B cell (primary cell): Measurements from ENCODE around the gene AKAP6. TPM values are rescaled to one million over a fixed set of nuclear protein-coding genes. Genes with fewer than 3 reads are reported as not detected.

Experiments
- ATAC-seq: fragments of 200-7000 bp; cut with Tn5 transposase; one replicate; pipeline ENCODE4 v1.10.0; 2021; ENCODE audit warnings: low read depth, mild to moderate bottlenecking, moderate number of reproducible peaks, moderate library complexity
- CTCF ChIA-PET: fragments of 350-600 bp; sonication (Branson Sonifier 250); formaldehyde crosslinking; loops from one replicate; lab custom pipeline; 2021; ENCODE audit warnings: antibody characterized with exemption, inconsistent platforms; lab: Charles Lee
- POLR2A ChIA-PET: fragments of 350-600 bp; sonication (Branson Sonifier 250); formaldehyde crosslinking; loops from one replicate; lab custom pipeline; 2021; ENCODE audit warnings: antibody characterized with exemption; lab: Charles Lee
- DNase-seq: peaks from one replicate; pipeline ENCODE4 v3.0.0; 2013
- H2AFZ ChIP-seq: 2 replicates; pipeline ENCODE4 v1.6.1; 2012; ENCODE audit warnings: mild to moderate bottlenecking, low read depth, low read length; ENCODE audit not compliant: insufficient read depth, poor library complexity, severe bottlenecking
- H3K27ac ChIP-seq, 2 donors: 1 replicate in 1 of 2; 2 replicates in 1 of 2; pipeline ENCODE4 v1.5.1; 2012 to 2013; ENCODE audit warnings: low read length in 2 of 2, mild to moderate bottlenecking in 2 of 2, moderate library complexity in 1 of 2
- H3K27me3 ChIP-seq, 4 experiments: fragments of 200-600 bp in 1 of 4; sonication (generic) in 1 of 4; replicated peaks in 1 of 4; 1 replicate in 2 of 4; 2 replicates in 2 of 4; pipeline versions ENCODE4 v1.6.1 to v1.7.0; 2013 to 2016; ENCODE audit warnings: low read length in 3 of 4, mild to moderate bottlenecking in 2 of 4, mixed read lengths in 1 of 4, moderate library complexity in 1 of 4; ENCODE audit not compliant: insufficient read depth in 4 of 4, control insufficient read depth in 3 of 4; ENCODE audit errors: control extremely low read depth in 1 of 4
- H3K36me3 ChIP-seq, 2 experiments: replicated peaks in 1 of 2; 1 replicate in 1 of 2; 2 replicates in 1 of 2; pipeline versions ENCODE4 v1.6.1 to v1.7.1; 2013; ENCODE audit warnings: low read length in 1 of 2; ENCODE audit not compliant: insufficient read depth in 2 of 2, control insufficient read depth in 1 of 2; ENCODE audit errors: control extremely low read depth in 1 of 2, extremely low read depth in 1 of 2
- H3K4me1 ChIP-seq, 2 donors: fragments of 200-600 bp in 1 of 2; sonication (generic) in 1 of 2; 1 replicate in 1 of 2; 2 replicates in 1 of 2; pipeline versions ENCODE4 v1.5.1 to v1.6.1; 2013 to 2017; ENCODE audit warnings: low read length in 2 of 2; ENCODE audit not compliant: control insufficient read depth in 2 of 2, insufficient read depth in 2 of 2
- H3K4me2 ChIP-seq: replicated peaks from 2 replicates; pipeline ENCODE3; 2012; ENCODE audit warnings: mild to moderate bottlenecking, low read depth, low read length; ENCODE audit not compliant: poor library complexity, severe bottlenecking
- H3K4me3 ChIP-seq, 5 experiments: fragments of 200-600 bp in 1 of 5; sonication (generic) in 1 of 5; 1 replicate in 3 of 5; 2 replicates in 2 of 5; pipeline versions ENCODE4 v1.5.1 to v1.7.0; 2011 to 2016; ENCODE audit warnings: low read length in 4 of 5, mild to moderate bottlenecking in 4 of 5, low read depth in 2 of 5, control low read depth in 1 of 5, moderate library complexity in 1 of 5; ENCODE audit not compliant: insufficient read depth in 1 of 5; ENCODE audit errors: control extremely low read depth in 1 of 5, extremely low read depth in 1 of 5
- H3K79me2 ChIP-seq: fragments of 200-600 bp; sonication (generic); one replicate; pipeline ENCODE4 v1.6.0; 2016; ENCODE audit warnings: low read length; ENCODE audit not compliant: control insufficient read depth, insufficient read depth
- H3K9ac ChIP-seq: fragments of 200-600 bp; sonication (generic); 2 replicates; pipeline ENCODE4 v1.6.1; 2017; ENCODE audit warnings: mild to moderate bottlenecking, low read length, moderate library complexity
- H3K9me3 ChIP-seq, 3 donors: one replicate each; pipeline versions ENCODE4 v1.6.1 to v1.7.1; 2013; ENCODE audit warnings: low read length in 2 of 3; ENCODE audit not compliant: control insufficient read depth in 2 of 3, insufficient read depth in 1 of 3; ENCODE audit errors: control extremely low read depth in 1 of 3
- H4K20me1 ChIP-seq: 2 replicates; pipeline ENCODE4 v1.6.0; 2012; ENCODE audit warnings: mild to moderate bottlenecking, low read length; ENCODE audit not compliant: insufficient read depth, control insufficient read depth, poor library complexity, severe bottlenecking
- H3K27ac Mint-ChIP-seq: one replicate; pipeline ENCODE4 v1.8.0; 2021; ENCODE audit warnings: mixed read lengths
- H3K27me3 Mint-ChIP-seq: one replicate; pipeline ENCODE4 v1.8.0; 2021; ENCODE audit warnings: mixed read lengths
- H3K4me1 Mint-ChIP-seq: one replicate; pipeline ENCODE4 v1.8.0; 2021; ENCODE audit warnings: mixed read lengths
- H3K4me3 Mint-ChIP-seq: one replicate; pipeline ENCODE4 v1.8.0; 2021; ENCODE audit warnings: mixed read lengths
- H3K9me3 Mint-ChIP-seq: one replicate; pipeline ENCODE4 v1.8.0; 2022; ENCODE audit warnings: mixed read lengths; ENCODE audit not compliant: insufficient read depth
- CTCF ChIP-seq: fragments of 200-600 bp; IDR thresholded peaks from one replicate; pipeline ENCODE4 v1.8.0; 2022; ENCODE audit warnings: antibody characterized with exemption, mild to moderate bottlenecking
- EZH2 ChIP-seq: IDR thresholded peaks from 2 replicates; pipeline ENCODE4 v1.6.1; 2012; ENCODE audit warnings: borderline replicate concordance, low read depth, mild to moderate bottlenecking, moderate library complexity, low read length; ENCODE audit not compliant: insufficient read depth, poor library complexity, severe bottlenecking
- WGBS: methylation state at CpG from one replicate; pipeline ENCODE4 v1.1.5; 2013; ENCODE audit warnings: missing lambda C conversion rate; ENCODE audit not compliant: insufficient coverage; 5-methylcytosine and 5-hydroxymethylcytosine counted together
- intact Hi-C: fragments of 100-400 bp; cut with micrococcal nuclease; formaldehyde crosslinking; loops from one replicate; pipeline ENCODE4 v1.10.0; 2022
- polyA plus RNA-seq: library from polyadenylated mRNA; depleted of rRNA; stranded (reverse); fragments of >200 nt; gene quantifications from 2 replicates; pipeline ENCODE4 v1.2.3, GENCODE V29; 2012
- total RNA-seq, 2 donors: library from RNA; stranded (reverse); fragments of 120-200 nt in 1 of 2; gene quantifications; 1 replicate in 1 of 2; 2 replicates in 1 of 2; pipeline versions ENCODE4 v1.2.3 to v1.2.4, GENCODE V29; 2013 to 2022

The AKAP6 gene
- total and polyA plus RNA-seq, 2 donors (not counting 1 experiment from before 2014, with no cell fraction given) = 1.4 to 2.8 TPM

DNA sequence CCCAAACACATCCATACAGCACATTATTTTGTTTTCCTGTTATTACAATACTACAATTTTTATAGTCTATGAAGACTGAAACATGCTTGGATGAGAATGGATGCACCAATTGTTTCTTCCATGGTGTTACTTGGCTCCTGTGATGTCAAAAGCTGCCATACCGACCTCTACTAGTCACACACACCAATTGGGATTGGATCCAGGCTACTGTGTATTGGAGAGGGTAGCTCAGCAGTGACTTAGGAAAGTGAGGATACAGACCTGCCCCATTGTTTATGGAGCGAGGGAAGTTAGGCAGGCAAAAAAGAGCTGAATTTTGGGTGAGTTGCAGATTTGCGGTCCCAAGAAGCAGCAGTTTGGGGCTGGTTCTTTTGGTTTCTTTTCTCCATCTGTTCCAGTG, 30.8 kb upstream of the AKAP6 start:
- H3K4me3 ChIP-seq = no peak overlapping the region
- H3K27ac ChIP-seq = no peak overlapping the region
- no peaks in the 10 kb centered on the region for H3K27me3 ChIP-seq
- H4K20me1 ChIP-seq = no peaks in the 10 kb centered on the region
- H2AFZ ChIP-seq = no peak overlapping the region
- ATAC-seq = no peak
- 100% methylated on average over 1 of the region's 3 CpGs for WGBS
- H3K4me1 ChIP-seq = no peaks in the 10 kb centered on the region
- CTCF ChIA-PET = no interaction called here
- no peaks in the 10 kb centered on the region for H3K9me3 Mint-ChIP-seq
- H3K27ac Mint-ChIP-seq = no peak overlapping the region
- POLR2A ChIA-PET = no interaction called here
- H3K79me2 ChIP-seq = no peaks in the 10 kb centered on the region
- no peak overlapping the region for H3K4me2 ChIP-seq
- TF ChIP-seq CTCF (no peak), EZH2 (no peak)
- no peaks in the 10 kb centered on the region for H3K9me3 ChIP-seq
- intact Hi-C loops = no loop called here
- no peak for DNase-seq
- no peak overlapping the region for H3K4me3 Mint-ChIP-seq
- no peak overlapping the region for H3K9ac ChIP-seq
- H3K36me3 ChIP-seq = no peaks in the 10 kb centered on the region
- no peaks in the 10 kb centered on the region for H3K4me1 Mint-ChIP-seq
- H3K27me3 Mint-ChIP-seq = no peaks in the 10 kb centered on the region

DNA sequence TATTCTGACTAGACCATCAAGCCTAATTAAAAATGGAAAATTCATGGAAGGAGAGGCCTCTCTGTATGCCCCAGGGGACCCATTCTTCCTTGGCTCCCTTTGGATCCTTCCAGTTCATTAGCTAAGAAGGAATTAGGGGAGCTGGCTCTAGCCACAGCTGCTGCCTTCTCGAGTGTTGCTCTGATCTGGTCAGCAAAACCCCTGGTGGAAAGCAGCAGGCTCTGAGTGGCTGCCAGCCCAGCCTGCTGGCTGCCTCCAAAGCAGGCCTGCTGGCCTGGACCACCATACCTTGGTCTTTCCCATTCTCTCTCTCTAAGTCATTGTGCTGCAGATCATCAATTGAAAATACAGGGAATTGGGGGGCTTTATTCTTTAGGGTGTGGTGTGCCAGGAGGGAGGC, 29.0 kb upstream of the AKAP6 start:
- no peaks in the 10 kb centered on the region for H3K9me3 Mint-ChIP-seq
- TF ChIP-seq CTCF (no peak), EZH2 (no peak)
- H3K36me3 ChIP-seq = no peaks in the 10 kb centered on the region
- H3K9me3 ChIP-seq = no peaks in the 10 kb centered on the region
- no peak overlapping the region for H3K27ac ChIP-seq
- no peaks in the 10 kb centered on the region for H3K79me2 ChIP-seq
- no peak overlapping the region for H3K27ac Mint-ChIP-seq
- no peak overlapping the region for H3K4me3 ChIP-seq
- H3K4me2 ChIP-seq = no peak overlapping the region
- POLR2A ChIA-PET = no interaction called here
- no peaks in the 10 kb centered on the region for H3K27me3 ChIP-seq
- ATAC-seq (no peak), DNase-seq (no peak)
- CTCF ChIA-PET = no interaction called here
- H3K4me1 Mint-ChIP-seq = no peaks in the 10 kb centered on the region
- H3K4me3 Mint-ChIP-seq = no peak overlapping the region
- H3K4me1 ChIP-seq = no peaks in the 10 kb centered on the region
- 50% methylated on average over 1 of the region's 1 CpG for WGBS
- H4K20me1 ChIP-seq = no peaks in the 10 kb centered on the region
- no peak overlapping the region for H2AFZ ChIP-seq
- H3K27me3 Mint-ChIP-seq = no peaks in the 10 kb centered on the region
- intact Hi-C loops = no loop called here
- H3K9ac ChIP-seq = no peak overlapping the region
